ENCODE results near the gene ARMH4.

The ARMH4 gene

DNA sequence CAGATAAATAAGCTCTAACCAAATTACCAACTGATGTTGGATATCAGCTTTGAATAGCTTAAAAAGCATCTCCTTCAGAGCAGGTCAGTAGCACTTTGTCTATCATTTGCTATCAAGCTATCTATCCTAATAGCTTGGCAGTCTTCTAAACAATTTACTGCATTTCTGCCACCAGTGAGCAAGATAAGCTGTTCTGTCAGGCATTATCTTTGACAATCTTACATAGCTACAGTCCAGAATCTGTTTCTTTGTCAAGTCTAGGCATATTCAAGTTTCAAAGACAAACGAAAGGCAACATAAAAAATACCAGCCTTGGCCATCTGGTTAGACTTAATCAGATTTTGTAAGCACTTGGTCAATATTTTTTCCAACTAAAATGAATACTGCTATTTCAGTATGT is 5.6 kb downstream of the ARMH4 start:
- Histone ChIP-seq H3K4me2 (ENCODE audit: low read depth, low read length) (no peak overlapping the region), H3F3A (ENCODE audit: insufficient read depth, low read length) (no peaks in the 10 kb centered on the region), H3K4me1 (ENCODE audit: low read length) (no peaks in the 10 kb centered on the region), H3K9me2 (replicated peaks; ENCODE audit: insufficient read depth, low read length) (no peaks in the 10 kb centered on the region), H3K27me3 (replicated peaks; ENCODE audit: insufficient read depth, low read length) (no peaks in the 10 kb centered on the region), H3K9ac (ENCODE audit: low read length) (no peak overlapping the region), H3K79me2 (ENCODE audit: low read length) (no peaks in the 10 kb centered on the region), H4K20me1 (ENCODE audit: insufficient read depth, low read length) (no peaks in the 10 kb centered on the region), H3K36me3 (replicated peaks; ENCODE audit: insufficient read depth, low read length) (no peaks in the 10 kb centered on the region), H3K4me3 (ENCODE audit: low read length) (no peak overlapping the region), H3K27ac (ENCODE audit: low read length) (no peak overlapping the region), H3K9me3 (replicated peaks; ENCODE audit: insufficient read depth, low read length) (no peaks in the 10 kb centered on the region), H2AFZ (ENCODE audit: low read length) (no peak overlapping the region)
- TF ChIP-seq EZH2phosphoT487 (IDR thresholded peaks at IDR 0.05; ENCODE audit: low read length) (no peak), EZH2 (optimal IDR thresholded peaks at IDR 0.05; ENCODE audit: low read depth, low read length) (no peak)
- TF ChIP-seq, protein P1, sequence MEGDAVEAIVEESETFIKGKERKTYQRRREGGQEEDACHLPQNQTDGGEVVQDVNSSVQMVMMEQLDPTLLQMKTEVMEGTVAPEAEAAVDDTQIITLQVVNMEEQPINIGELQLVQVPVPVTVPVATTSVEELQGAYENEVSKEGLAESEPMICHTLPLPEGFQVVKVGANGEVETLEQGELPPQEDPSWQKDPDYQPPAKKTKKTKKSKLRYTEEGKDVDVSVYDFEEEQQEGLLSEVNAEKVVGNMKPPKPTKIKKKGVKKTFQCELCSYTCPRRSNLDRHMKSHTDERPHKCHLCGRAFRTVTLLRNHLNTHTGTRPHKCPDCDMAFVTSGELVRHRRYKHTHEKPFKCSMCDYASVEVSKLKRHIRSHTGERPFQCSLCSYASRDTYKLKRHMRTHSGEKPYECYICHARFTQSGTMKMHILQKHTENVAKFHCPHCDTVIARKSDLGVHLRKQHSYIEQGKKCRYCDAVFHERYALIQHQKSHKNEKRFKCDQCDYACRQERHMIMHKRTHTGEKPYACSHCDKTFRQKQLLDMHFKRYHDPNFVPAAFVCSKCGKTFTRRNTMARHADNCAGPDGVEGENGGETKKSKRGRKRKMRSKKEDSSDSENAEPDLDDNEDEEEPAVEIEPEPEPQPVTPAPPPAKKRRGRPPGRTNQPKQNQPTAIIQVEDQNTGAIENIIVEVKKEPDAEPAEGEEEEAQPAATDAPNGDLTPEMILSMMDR (IDR thresholded peaks at IDR 0.05; ENCODE audit: low read length) = no peak
- no peak for DNase-seq

DNA sequence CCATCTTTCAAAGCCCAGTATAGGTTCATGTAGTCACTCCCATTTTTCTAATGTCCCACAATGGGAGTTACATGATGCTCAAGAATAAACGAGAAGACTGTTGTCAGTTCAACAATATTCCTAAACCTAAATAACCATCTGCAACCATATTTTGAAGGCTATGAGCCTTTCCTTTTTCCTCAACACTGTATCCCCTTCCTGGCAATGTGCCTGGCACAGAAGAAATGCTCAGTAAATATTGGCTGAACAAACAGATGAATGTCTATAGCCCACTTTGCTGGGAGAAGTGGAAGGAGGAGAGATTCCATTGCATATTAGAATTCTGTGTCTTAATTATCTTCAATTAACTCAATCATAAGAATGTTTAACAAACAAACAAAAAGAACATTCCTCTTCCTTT is 6.1 kb downstream of the ARMH4 start:
- TF ChIP-seq EZH2 (optimal IDR thresholded peaks at IDR 0.05; ENCODE audit: low read depth, low read length) = no peak
- TF ChIP-seq EZH2phosphoT487 (IDR thresholded peaks at IDR 0.05; ENCODE audit: low read length) = no peak
- TF ChIP-seq, protein P1 (IDR thresholded peaks at IDR 0.05; ENCODE audit: low read length) = no peak
- Histone ChIP-seq H3K27ac (ENCODE audit: low read length) (no peak overlapping the region), H2AFZ (ENCODE audit: low read length) (no peak overlapping the region), H3K4me3 (ENCODE audit: low read length) (no peak overlapping the region), H3K27me3 (replicated peaks; ENCODE audit: insufficient read depth, low read length) (no peaks in the 10 kb centered on the region), H3K36me3 (replicated peaks; ENCODE audit: insufficient read depth, low read length) (no peaks in the 10 kb centered on the region), H3K4me2 (ENCODE audit: low read depth, low read length) (no peak overlapping the region), H3K9me3 (replicated peaks; ENCODE audit: insufficient read depth, low read length) (no peaks in the 10 kb centered on the region), H3K9me2 (replicated peaks; ENCODE audit: insufficient read depth, low read length) (no peaks in the 10 kb centered on the region), H3K4me1 (ENCODE audit: low read length) (no peaks in the 10 kb centered on the region), H3K9ac (ENCODE audit: low read length) (no peak overlapping the region), H3F3A (ENCODE audit: insufficient read depth, low read length) (no peaks in the 10 kb centered on the region), H3K79me2 (ENCODE audit: low read length) (no peaks in the 10 kb centered on the region), H4K20me1 (ENCODE audit: insufficient read depth, low read length) (no peaks in the 10 kb centered on the region)
- DNase-seq = no peak

DNA sequence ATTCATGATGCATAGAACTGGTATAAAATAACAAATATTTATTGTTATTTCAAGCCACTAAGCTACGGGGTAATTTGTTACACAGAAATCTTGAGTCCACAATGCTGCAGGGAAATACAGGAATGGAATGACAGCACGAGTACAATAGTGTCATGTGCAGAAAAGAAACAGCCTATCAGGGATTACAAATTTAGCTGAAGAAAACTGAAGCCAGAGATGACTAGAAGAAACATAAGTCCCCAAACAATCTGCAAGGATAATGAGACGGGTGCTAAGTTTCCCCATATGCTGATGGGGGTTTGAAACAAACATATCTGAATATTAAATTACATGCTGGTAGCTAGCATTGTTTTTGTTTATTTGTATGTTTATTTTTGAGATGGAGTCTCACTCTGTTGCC is 8.9 kb downstream of the ARMH4 start:
- no peaks in the 10 kb centered on the region for H3F3A ChIP-seq (ENCODE audit: insufficient read depth, low read length)
- H3K9ac ChIP-seq (ENCODE audit: low read length) = no peak overlapping the region
- TF ChIP-seq EZH2phosphoT487 (IDR thresholded peaks at IDR 0.05; ENCODE audit: low read length) = no peak
- TF ChIP-seq EZH2 (optimal IDR thresholded peaks at IDR 0.05; ENCODE audit: low read depth, low read length) = no peak
- TF ChIP-seq, protein P1 (IDR thresholded peaks at IDR 0.05; ENCODE audit: low read length) = no peak

More for the DNA sequence above, 8.9 kb downstream of the ARMH4 start:
- Histone ChIP-seq H3K79me2 (ENCODE audit: low read length) (no peaks in the 10 kb centered on the region), H3K4me3 (ENCODE audit: low read length) (no peak overlapping the region), H3K9me3 (replicated peaks; ENCODE audit: insufficient read depth, low read length) (no peaks in the 10 kb centered on the region), H3K9me2 (replicated peaks; ENCODE audit: insufficient read depth, low read length) (no peaks in the 10 kb centered on the region), H3K36me3 (replicated peaks; ENCODE audit: insufficient read depth, low read length) (no peaks in the 10 kb centered on the region), H3K27me3 (replicated peaks; ENCODE audit: insufficient read depth, low read length) (no peaks in the 10 kb centered on the region), H3K27ac (ENCODE audit: low read length) (no peak overlapping the region), H4K20me1 (ENCODE audit: insufficient read depth, low read length) (no peaks in the 10 kb centered on the region), H3K4me2 (ENCODE audit: low read depth, low read length) (no peak overlapping the region), H2AFZ (ENCODE audit: low read length) (no peak overlapping the region), H3K4me1 (ENCODE audit: low read length) (no peaks in the 10 kb centered on the region)
- no peak for DNase-seq

Measured in MM.1S (cell line).